HCT116 (cell line): ENCODE data around the gene ST6GALNAC2. TPM values are rescaled to one million over a fixed set of nuclear protein-coding genes. Genes with fewer than 3 reads are reported as not detected.

ENCODE experiments used
- ATAC-seq: fragments of 200-7000 bp; cut with Tn5 transposase; 2 replicates; pipeline ENCODE4 v1.9.1; 2020; ENCODE audit warnings: mild to moderate bottlenecking, moderate library complexity
- BruUV-seq: library from RNA; stranded (reverse); fragments of 400-500 nt; replicated peaks from 2 replicates; lab custom pipeline; 2021; lab: Mats Ljungman, UMichigan
- CTCF ChIA-PET: fragments of 300-600 bp; sonication (Branson Sonifier 250); formaldehyde crosslinking; loops from one replicate; lab custom pipeline; 2021; ENCODE audit warnings: antibody characterized with exemption; lab: Charles Lee
- POLR2A ChIA-PET: fragments of 300-600, 350-600 bp; sonication (Branson Sonifier 250); formaldehyde crosslinking; loops from one replicate; lab custom pipeline; 2021; ENCODE audit warnings: antibody characterized with exemption; lab: Charles Lee
- RAD21 ChIA-PET, 2 experiments: fragments of 300-600 bp; sonication (Branson Sonifier 250); formaldehyde crosslinking; loops; one replicate each; lab custom pipeline; 2023; ENCODE audit warnings: low total read pairs in 2 of 2; ENCODE audit not compliant: uncharacterized antibody in 2 of 2, unreplicated experiment in 2 of 2, low non-redundant PET in 1 of 2; lab: Charles Lee
- DNase-seq: peaks from one replicate; pipeline ENCODE4 v3.0.0-alpha.2; 2010; ENCODE audit warnings: low read depth, low spot score
- H2AFZ ChIP-seq: fragments of 200-600 bp; shearing (Covaris generic), sonication (generic); 2 replicates; pipeline ENCODE4 v1.6.1; 2017; ENCODE audit warnings: low read depth, mixed run types, mixed read lengths, antibody characterized with exemption, low read length; ENCODE audit not compliant: poor library complexity, severe bottlenecking
- H3K27ac ChIP-seq: 2 replicates; pipeline ENCODE4 v1.5.1; 2012; ENCODE audit warnings: low read depth, low read length
- H3K27me3 ChIP-seq: fragments of 200-600 bp; sonication (generic); 2 replicates; pipeline ENCODE4 v1.6.1; 2016; ENCODE audit warnings: mixed run types, low read length, mixed read lengths; ENCODE audit not compliant: insufficient read depth
- H3K36me3 ChIP-seq, 2 experiments: fragments of 200-500 bp in 1 of 2; fragments of 200-600 bp in 1 of 2; sonication (Bioruptor generic) in 1 of 2; sonication (generic) in 1 of 2; 2 replicates each; pipeline versions ENCODE4 v1.5.1 to v1.6.1; 2014 to 2016; ENCODE audit warnings: low read length in 2 of 2, inconsistent platforms in 1 of 2, mixed read lengths in 1 of 2, mixed run types in 1 of 2; ENCODE audit not compliant: insufficient read depth in 2 of 2, control insufficient read depth in 1 of 2
- H3K4me1 ChIP-seq, 2 experiments: fragments of 200-600 bp in 1 of 2; sonication (generic) in 1 of 2; 2 replicates each; pipeline versions ENCODE4 v1.5.1 to v1.6.1; 2012 to 2017; ENCODE audit warnings: low read length in 2 of 2, inconsistent platforms in 1 of 2, mild to moderate bottlenecking in 1 of 2, mixed read lengths in 1 of 2, mixed run types in 1 of 2, moderate library complexity in 1 of 2; ENCODE audit not compliant: insufficient read depth in 2 of 2, control insufficient read depth in 1 of 2
- H3K4me2 ChIP-seq: fragments of 200-600 bp; sonication (generic); 2 replicates; pipeline ENCODE4 v1.6.1; 2017; ENCODE audit warnings: mixed run types, low read length, mixed read lengths
- H3K4me3 ChIP-seq, 2 experiments: fragments of 200-600 bp in 1 of 2; sonication (generic) in 1 of 2; replicated peaks in 1 of 2; 2 replicates each; pipeline ENCODE4 v1.5.1; 2011 to 2016; ENCODE audit warnings: low read length in 2 of 2, control low read depth in 1 of 2, low read depth in 1 of 2, mild to moderate bottlenecking in 1 of 2, mixed read lengths in 1 of 2, mixed run types in 1 of 2
- H3K79me2 ChIP-seq: fragments of 200-600 bp; sonication (generic); 2 replicates; pipeline ENCODE4 v1.6.1; 2017; ENCODE audit warnings: mild to moderate bottlenecking, mixed run types, low read length, moderate library complexity, mixed read lengths; ENCODE audit not compliant: insufficient read depth
- H3K9ac ChIP-seq: fragments of 200-600 bp; sonication (generic); 2 replicates; pipeline ENCODE4 v1.6.1; 2016; ENCODE audit warnings: low read length, mixed read lengths
- H3K9me2 ChIP-seq: fragments of 200-600 bp; sonication (generic), shearing (Covaris generic); 2 replicates; pipeline ENCODE4 v1.6.1; 2017; ENCODE audit warnings: mixed run types, mild to moderate bottlenecking, moderate library complexity; ENCODE audit not compliant: insufficient read depth
- H3K9me3 ChIP-seq, 2 experiments: fragments of 200-500 bp in 1 of 2; fragments of 200-600 bp in 1 of 2; sonication (Bioruptor generic) in 1 of 2; sonication (generic) in 1 of 2; 2 replicates each; pipeline ENCODE4 v1.6.1; 2014 to 2017; ENCODE audit warnings: low read length in 2 of 2, mixed read lengths in 2 of 2, inconsistent platforms in 1 of 2, low read depth in 1 of 2, mild to moderate bottlenecking in 1 of 2, mixed run types in 1 of 2, moderate library complexity in 1 of 2; ENCODE audit not compliant: control insufficient read depth in 1 of 2, insufficient read depth in 1 of 2
- H4K20me1 ChIP-seq: fragments of 200-600 bp; sonication (generic), shearing (Covaris generic); 2 replicates; pipeline ENCODE4 v1.6.1; 2017; ENCODE audit warnings: mixed run types, mild to moderate bottlenecking, moderate library complexity; ENCODE audit not compliant: insufficient read depth
- MAX ChIP-seq: IDR thresholded peaks from 2 replicates; pipeline ENCODE4 v1.6.1; 2012
- POLR2A ChIP-seq: IDR thresholded peaks from 2 replicates; pipeline ENCODE4 v1.7.0; 2011; ENCODE audit warnings: borderline replicate concordance; ENCODE audit not compliant: insufficient read depth, insufficient read length; ENCODE audit errors: extremely low read depth
- RAD21 ChIP-seq: IDR thresholded peaks from 2 replicates; pipeline ENCODE4 v1.6.1; 2012; ENCODE audit warnings: low read depth, mild to moderate bottlenecking
- SIN3A ChIP-seq: IDR thresholded peaks from 2 replicates; pipeline ENCODE4 v1.6.1; 2012; ENCODE audit warnings: low read depth
- YY1 ChIP-seq: IDR thresholded peaks from 2 replicates; pipeline ENCODE4 v1.6.1; 2011; ENCODE audit warnings: low read length, low read depth, moderate library complexity, mild to moderate bottlenecking; ENCODE audit not compliant: insufficient replicate concordance; ENCODE audit errors: extremely low read depth
- intact Hi-C: fragments of 100-400 bp; cut with micrococcal nuclease; formaldehyde crosslinking; loops from 2 replicates; pipeline ENCODE4 v1.10.0; 2022
- total RNA-seq: library from RNA; stranded (reverse); gene quantifications from one replicate; pipeline ENCODE4 v1.2.1, GENCODE V29; 2021; ENCODE audit not compliant: unreplicated experiment
- TF ChIP-seq, protein P1 (sequence below): IDR thresholded peaks from 2 replicates; pipeline ENCODE4 v1.6.1; 2012
- TF ChIP-seq, protein P2 (sequence below): IDR thresholded peaks from 2 replicates; pipeline ENCODE4 v1.6.1; 2012; ENCODE audit warnings: low read depth

ST6GALNAC2 gene
- total RNA-seq, 1 experiment from 2014 or later: 14.7 TPM

GRCh38 chr17:76541739-76542454 is 43.8 kb downstream of the ST6GALNAC2 start:
- no peak overlapping the region for H3K4me3 ChIP-seq
- CTCF ChIA-PET: no interaction called here
- H3K9me2 ChIP-seq: no peaks in the 10 kb centered on the region
- intact Hi-C loops: no loop called here
- peaks cover 8 to 20% of the 10 kb centered on the region in 2 experiments for H3K4me1 ChIP-seq
- no peaks in the 10 kb centered on the region for H3K9me3 ChIP-seq
- no TSS peak for BruUV-seq
- peak overlapping the region; percentile 67; the same call in 1 of the 2 replicates for H3K9ac ChIP-seq
- no peak overlapping the region for H3K4me2 ChIP-seq
- RAD21 ChIA-PET: no interaction called here
- POLR2A ChIA-PET: no interaction called here
- ATAC-seq (no peak), DNase-seq (no peak)
- H2AFZ ChIP-seq: no peak overlapping the region
- no peaks in the 10 kb centered on the region for H4K20me1 ChIP-seq
- no peak overlapping the region; the same call in 1 of the 2 replicates for H3K27ac ChIP-seq
- TF ChIP-seq YY1: no peak
- no peak for TF ChIP-seq SIN3A
- no peak for TF ChIP-seq MAX
- TF ChIP-seq, protein P1, sequence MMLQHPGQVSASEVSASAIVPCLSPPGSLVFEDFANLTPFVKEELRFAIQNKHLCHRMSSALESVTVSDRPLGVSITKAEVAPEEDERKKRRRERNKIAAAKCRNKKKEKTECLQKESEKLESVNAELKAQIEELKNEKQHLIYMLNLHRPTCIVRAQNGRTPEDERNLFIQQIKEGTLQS: no peak
- TF ChIP-seq, protein P2, sequence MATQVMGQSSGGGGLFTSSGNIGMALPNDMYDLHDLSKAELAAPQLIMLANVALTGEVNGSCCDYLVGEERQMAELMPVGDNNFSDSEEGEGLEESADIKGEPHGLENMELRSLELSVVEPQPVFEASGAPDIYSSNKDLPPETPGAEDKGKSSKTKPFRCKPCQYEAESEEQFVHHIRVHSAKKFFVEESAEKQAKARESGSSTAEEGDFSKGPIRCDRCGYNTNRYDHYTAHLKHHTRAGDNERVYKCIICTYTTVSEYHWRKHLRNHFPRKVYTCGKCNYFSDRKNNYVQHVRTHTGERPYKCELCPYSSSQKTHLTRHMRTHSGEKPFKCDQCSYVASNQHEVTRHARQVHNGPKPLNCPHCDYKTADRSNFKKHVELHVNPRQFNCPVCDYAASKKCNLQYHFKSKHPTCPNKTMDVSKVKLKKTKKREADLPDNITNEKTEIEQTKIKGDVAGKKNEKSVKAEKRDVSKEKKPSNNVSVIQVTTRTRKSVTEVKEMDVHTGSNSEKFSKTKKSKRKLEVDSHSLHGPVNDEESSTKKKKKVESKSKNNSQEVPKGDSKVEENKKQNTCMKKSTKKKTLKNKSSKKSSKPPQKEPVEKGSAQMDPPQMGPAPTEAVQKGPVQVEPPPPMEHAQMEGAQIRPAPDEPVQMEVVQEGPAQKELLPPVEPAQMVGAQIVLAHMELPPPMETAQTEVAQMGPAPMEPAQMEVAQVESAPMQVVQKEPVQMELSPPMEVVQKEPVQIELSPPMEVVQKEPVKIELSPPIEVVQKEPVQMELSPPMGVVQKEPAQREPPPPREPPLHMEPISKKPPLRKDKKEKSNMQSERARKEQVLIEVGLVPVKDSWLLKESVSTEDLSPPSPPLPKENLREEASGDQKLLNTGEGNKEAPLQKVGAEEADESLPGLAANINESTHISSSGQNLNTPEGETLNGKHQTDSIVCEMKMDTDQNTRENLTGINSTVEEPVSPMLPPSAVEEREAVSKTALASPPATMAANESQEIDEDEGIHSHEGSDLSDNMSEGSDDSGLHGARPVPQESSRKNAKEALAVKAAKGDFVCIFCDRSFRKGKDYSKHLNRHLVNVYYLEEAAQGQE: no peak
- no peak for TF ChIP-seq RAD21
- TF ChIP-seq POLR2A: no peak
- no peaks in the 10 kb centered on the region for H3K27me3 ChIP-seq
- H3K79me2 ChIP-seq: no peaks in the 10 kb centered on the region
- H3K36me3 ChIP-seq: no peaks in the 10 kb centered on the region
